Epithelial cell of prostate (primary cell): Measurements from ENCODE around the gene STK32B.
"Not testable (repeated sequence)": the region's sequence is repeated elsewhere in the genome, so short reads cannot be mapped to it uniquely, and the experiment has no call there.

Experiments used
- DNase-seq: peaks from one replicate; pipeline ENCODE4 v3.0.0-alpha.2; 2011; ENCODE audit warnings: low read depth, low spot score
- H3K27ac ChIP-seq: fragments of 450-650 bp; 2 replicates; pipeline ENCODE4 v1.5.1; 2017; ENCODE audit warnings: mild to moderate bottlenecking

Gene STK32B

DNA sequence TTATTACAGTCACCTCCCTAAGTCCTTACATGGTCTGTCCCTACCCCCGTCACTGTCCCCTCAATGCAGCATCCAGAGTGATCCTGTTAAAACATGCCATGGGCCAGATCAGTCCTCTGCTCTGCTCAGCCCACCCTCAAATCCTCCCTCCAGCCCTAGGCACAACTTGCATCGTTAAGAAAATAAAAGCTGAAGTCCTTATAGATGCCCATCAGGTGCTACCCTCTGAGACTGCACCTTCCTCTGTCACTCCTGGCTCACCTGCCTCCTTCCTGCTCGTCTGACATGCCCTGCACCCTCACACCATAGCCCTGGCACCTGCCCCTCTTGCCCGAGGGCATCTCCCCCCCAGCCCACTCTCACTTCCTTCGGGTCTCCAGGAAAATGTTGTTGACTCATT lies 4.1 kb downstream of the STK32B start:
- H3K27ac ChIP-seq: no peak overlapping the region
- DNase-seq: no peak

GRCh38 chr4:5066101-5066500 lies 14.8 kb downstream of the STK32B start:
- H3K27ac ChIP-seq: no peak overlapping the region
- no peak for DNase-seq

GRCh38 chr4:5066968-5067367 lies 15.7 kb downstream of the STK32B start:
- H3K27ac ChIP-seq, DNase-seq: not testable (repeated sequence)

DNA sequence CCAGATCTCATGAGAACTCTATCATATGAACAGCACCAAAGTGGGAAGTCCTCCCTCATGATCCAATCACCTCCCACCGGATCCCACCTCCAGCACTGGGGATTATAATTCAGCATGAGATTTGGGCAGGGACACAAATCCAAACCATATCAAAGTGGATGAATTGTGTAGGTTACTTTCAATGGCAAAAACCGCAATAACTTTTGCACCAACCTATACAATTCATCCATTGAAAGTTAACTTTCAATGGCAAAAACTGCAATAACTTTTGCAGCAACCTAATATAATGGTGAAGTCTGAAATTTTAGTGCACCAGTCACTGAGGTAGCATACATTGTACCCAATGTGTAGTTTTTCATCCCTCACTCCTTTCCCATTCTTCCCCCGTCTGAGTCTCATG lies 16.6 kb downstream of the STK32B start:
- H3K27ac ChIP-seq: no peak overlapping the region

DNA sequence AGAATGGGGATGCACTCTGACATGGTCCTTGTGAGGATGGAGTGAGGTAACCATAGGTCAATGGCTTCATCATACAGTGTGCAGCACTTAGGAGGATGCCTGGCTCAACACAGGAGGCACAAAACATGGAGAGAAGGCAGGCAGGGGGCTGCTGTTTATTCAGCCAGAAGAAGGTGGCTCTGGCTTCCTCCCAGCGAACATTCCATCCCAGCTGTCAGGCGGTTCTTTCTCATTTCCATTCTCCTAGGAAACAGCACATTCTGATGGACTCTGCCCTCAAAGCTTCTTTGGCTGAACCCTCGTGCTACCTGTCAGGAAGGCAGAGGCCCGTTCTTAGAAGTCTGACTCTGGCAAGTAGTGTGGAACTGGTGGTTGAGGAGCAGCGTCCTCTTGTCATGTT lies 18.6 kb downstream of the STK32B start:
- DNase-seq: no peak
- H3K27ac ChIP-seq: no peak overlapping the region

More for the DNA sequence above, 16.6 kb downstream of the STK32B start:
- DNase-seq: no peak

DNA sequence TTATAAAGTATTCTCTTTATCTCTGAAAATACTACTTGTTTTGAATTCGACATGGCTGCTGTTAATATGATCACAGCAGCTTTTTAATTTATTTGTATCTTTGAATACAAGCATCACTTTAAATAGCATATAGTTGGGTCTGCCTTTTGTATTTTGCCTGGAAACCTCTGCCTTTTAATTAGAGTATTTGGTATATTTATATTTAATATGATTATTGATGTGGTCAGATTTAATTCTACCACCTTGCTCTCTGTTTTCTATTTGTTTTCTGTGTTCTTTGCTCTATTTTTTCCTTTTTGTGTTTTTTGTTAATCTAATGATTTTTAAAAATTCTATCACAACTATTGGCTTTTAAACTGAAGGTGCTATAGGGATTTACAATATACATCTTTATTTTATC lies 21.7 kb downstream of the STK32B start:
- no peak overlapping the region for H3K27ac ChIP-seq
- no peak for DNase-seq

GRCh38 chr4:5078009-5078408 lies 26.7 kb downstream of the STK32B start:
- DNase-seq: no peak
- H3K27ac ChIP-seq: no peak overlapping the region

DNA sequence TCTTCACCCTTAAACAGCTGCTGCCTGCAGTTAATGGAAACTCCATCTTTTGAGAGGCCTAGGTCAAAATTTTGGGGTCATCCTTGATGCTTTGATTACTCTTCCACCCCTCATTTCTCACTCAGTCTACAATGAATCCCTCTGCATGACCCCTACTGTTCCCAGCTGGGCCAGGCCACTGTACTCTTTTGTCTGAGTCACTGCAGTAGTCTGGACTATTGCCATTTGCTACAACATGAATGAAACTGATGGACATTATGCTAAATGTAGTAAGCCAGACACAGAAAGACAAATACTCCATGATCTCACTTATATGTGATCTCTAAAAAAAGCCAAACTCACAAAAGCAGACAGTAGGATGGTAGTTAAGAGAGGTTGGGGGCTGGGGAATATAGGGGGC lies 28.3 kb downstream of the STK32B start:
- no peak for DNase-seq
- no peak overlapping the region for H3K27ac ChIP-seq

GRCh38 chr4:5081441-5081999 lies 30.2 kb downstream of the STK32B start:
- no peak overlapping the region for H3K27ac ChIP-seq
- DNase-seq: no peak

DNA sequence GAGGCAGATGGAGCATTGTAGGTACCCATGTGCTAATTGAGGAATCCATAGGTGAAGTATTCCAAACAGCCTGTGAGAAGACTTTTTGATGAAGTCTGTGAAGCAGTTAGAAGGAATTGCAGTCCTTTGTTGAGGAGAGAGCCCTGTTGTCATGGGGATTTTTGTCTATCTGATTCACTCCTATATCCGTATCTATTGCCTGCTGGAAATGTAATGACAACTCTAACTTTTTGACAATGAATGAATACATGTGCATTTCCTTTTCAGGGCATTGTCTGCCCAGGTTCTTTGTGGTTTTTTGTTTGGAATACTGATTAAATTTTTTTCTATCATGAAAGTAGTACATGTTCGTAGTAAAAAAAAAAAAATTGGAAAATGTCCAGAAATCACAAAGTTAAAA lies 31.1 kb downstream of the STK32B start:
- DNase-seq: no peak
- H3K27ac ChIP-seq: no peak overlapping the region

- DNase-seq: no peak
- no peak overlapping the region for H3K27ac ChIP-seq
Measured at GRCh38 chr4:5084911-5085475, 33.7 kb downstream of the STK32B start.

DNA sequence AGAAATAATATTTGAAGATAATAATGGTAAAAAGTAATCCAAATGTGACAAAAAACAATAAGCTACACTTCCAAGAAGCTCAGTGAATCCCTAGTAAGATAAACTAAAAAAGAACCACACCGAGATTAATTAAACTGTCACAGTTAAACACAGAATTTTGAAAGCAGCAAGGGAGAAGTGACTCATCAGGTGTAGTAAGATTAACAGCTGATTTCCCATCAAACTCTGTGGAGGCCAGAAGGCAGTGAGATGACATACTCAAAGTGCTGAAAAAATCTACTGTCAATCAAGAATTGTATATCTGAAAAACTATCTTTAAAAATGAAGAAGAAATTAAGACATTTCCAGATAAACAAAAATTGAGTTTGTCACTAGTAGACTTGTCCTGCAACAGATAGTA lies 35.3 kb downstream of the STK32B start:
- no peak for DNase-seq
- no peak overlapping the region for H3K27ac ChIP-seq

GRCh38 chr4:5096261-5096660 lies 45.0 kb downstream of the STK32B start:
- no peak for DNase-seq
- H3K27ac ChIP-seq: no peak overlapping the region

DNA sequence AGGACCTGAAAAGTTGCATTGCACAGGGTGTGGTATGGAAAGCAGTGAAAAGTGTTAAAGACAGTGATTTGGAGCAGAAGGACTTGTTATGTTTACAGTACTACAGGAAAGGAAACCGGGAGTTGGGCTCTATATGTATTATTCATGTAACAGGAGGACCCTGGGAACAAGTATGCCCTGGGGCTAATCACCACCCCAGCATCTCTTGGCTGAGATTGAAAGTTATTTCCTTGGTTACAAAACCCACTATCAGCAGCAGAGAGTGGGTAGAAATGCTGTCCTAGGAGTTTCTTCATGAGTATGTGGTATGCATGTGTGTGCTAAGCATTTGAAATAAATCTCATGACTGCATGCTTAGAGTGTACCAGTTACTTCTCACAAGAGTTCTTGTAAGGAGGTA lies 46.9 kb downstream of the STK32B start:
- no peak overlapping the region for H3K27ac ChIP-seq
- DNase-seq: no peak

DNA sequence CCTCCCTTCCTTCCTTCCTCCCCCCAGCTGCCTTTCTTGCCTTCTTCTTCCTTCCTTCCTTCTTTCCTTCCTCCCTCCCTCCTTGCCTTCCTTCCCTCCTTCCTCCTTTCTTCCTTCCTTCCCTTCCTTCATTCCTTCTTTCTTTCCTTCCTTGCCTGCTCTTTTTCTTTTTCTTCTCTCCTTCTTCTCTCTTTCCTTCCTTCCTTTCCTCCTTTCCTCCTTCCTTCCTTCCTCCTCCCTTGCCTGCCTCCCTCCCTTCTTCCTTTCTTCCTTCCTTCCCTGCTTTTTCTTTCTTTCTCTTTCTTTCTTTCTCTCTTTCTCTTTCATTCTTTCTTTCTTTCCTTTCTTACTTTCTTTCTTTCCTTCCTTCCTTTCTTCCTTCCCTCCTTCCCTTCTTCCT lies 49.1 kb downstream of the STK32B start:
- no peak overlapping the region for H3K27ac ChIP-seq
- DNase-seq: no peak

GRCh38 chr4:5100986-5101385 lies 49.7 kb downstream of the STK32B start:
- DNase-seq: no peak
- H3K27ac ChIP-seq: no peak overlapping the region

DNA sequence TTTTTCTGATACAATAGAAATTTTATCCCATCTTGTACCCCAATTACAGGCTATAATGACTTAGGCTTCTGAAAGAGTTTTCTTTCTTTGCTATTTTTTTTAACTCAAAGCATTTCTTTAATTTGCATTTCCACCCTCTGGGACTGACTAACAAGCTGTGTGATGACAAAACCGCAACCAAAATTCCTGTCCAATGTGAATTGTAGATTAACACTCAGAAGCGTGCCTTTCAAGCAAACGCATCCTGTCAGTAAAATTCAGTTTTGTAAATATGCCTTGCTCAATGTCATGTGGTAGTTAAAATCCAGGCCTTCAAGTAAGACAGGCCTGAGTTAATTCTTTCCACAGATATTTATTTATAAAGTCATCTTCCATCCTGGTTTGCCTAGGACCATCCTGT lies 50.3 kb downstream of the STK32B start:
- DNase-seq: no peak
- H3K27ac ChIP-seq: no peak overlapping the region

DNA sequence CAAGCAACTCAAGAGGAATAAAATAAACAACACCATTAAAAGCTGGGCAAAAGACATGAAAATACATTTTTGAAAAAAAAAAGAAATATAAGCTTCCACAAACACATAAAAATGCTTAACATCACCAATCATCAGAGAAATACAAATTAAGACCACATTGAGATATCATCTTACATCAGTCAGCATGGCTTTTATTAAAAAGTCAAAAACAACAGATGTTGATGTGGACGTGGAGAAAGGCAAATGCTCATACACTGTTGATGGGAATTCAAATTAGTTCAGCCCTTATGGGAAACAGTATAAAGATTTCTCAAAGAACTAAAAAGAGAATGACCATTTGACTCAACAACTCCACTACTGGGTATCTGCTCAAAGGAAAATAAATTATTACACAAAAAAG lies 59.6 kb downstream of the STK32B start:
- DNase-seq: no peak
- no peak overlapping the region for H3K27ac ChIP-seq

DNA sequence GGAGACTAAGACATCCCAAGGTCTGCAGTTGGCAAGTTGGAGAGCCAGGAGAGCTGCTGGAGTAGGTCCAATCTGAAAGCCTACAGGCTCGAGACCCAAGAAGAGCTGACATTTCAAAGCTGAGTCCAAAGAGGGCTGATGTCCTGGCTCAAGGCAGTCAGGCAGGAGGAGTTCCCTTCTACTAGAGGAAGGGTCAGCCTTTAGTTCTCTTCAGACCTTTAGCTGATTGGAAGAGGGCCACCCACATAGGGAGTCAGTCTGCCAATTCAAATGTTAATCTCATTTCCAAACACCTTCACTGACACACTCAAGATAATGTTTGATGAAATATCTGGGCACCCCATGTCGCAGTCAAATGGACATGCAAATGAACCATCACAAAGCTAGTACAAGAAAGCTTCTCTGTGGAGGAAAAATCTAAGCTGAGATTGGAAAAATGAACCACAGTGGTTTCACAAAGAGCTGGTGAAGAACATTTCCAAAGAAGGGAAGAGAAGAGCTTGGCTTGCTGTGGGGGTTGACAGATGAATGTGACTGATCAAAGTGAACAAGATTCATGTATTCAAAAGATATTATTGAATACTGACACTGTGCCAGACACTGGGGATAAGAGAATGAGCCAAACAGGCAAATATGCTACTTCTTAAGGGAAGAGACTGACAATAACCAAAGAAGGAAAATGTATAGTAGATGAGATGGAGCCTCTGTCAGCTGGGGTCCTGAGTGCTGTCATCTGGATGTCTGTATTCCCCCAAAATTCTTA lies 61.2 kb downstream of the STK32B start:
- no peak for DNase-seq
- H3K27ac ChIP-seq: no peak overlapping the region

DNA sequence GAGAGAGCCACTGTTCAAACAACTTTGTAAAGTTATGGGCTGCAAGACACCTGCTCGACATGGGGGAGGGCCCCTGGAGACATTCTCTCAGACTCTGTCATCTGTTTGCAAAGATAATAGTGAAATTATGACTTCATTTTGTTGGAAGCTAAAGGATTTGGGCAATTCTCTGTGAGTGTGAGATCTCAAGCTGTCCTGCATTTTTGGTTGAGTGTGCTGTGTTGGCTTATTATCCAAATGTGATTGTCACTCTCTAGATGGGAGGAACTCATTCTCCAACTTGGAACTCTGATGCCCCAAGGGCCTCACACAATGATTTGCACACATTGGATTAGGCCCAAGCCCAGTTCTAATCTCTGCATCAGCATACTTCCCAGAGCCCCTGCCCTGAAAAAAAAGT lies 63.7 kb downstream of the STK32B start:
- DNase-seq: no peak
- no peak overlapping the region for H3K27ac ChIP-seq

- DNase-seq: no peak
- H3K27ac ChIP-seq: no peak overlapping the region
Measured at GRCh38 chr4:5118091-5118786, 67.0 kb downstream of the STK32B start.
